GM18868 (cell line): Measurements from ENCODE around the gene KIDINS220.

Experiments
- ATAC-seq: cut with Tn5 transposase; IDR thresholded peaks from one replicate; pipeline ENCODE4 v1.9.1; 2021; ENCODE audit warnings: mild to moderate bottlenecking, moderate library complexity; ENCODE audit not compliant: unreplicated experiment

Gene KIDINS220

DNA sequence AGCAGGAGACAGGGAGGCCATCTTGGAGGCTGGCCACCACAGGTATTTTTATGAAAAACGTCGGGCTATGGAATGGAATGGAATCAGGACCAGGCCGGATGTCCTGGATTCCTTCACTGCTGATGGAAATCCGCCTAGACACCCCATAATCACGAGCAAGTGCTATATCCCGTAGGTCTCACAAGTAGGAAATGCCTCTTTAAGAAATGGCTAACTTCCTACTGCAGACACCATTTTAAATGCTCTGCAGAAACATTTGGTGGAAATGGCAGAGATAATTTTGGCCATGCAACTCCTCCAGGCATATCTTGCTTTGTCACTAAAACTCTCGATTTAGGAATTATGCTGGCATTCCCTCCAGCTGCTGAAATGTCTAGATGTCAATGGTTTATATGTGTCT is 137.6 kb downstream of the KIDINS220 start:
- no peak for ATAC-seq

DNA sequence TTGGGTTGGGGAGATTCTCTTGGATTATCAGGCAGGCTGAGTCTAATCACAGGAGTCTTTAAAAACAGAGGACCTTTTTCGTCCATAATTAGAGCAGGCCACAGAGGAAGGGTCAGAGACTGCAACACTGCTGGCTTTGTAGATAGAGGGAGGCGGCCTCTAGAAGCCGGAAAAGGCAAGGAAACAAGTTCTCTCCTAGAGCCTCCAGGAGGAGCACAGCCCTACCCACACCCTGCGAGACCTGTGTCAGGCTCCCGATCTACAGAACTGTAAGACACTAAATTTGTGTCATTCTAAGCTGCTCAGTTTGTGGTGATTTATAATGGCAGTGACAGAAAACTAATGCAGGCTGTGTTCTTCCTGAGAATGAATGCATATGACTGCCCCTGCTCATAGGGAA is 140.2 kb downstream of the KIDINS220 start:
- no peak for ATAC-seq

DNA sequence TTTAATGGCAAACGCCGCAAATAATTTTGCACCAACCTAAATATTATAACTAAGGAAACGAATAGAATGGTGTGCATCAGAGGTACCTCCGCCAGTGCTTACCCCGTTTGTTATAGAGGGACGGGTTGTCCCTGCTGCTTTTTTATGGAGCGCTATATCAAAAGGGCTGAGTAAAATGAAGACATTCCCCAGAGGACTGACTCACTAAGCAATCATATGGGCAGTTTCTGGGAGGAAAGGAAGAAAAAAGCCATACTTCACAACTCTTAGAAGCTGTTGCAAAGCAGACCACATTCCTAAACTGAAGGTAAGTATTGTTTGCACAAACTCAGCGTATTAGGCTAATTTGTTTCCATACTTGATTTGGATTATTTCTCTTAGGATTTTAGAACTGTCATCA is 142.7 kb downstream of the KIDINS220 start:
- ATAC-seq = no peak

DNA sequence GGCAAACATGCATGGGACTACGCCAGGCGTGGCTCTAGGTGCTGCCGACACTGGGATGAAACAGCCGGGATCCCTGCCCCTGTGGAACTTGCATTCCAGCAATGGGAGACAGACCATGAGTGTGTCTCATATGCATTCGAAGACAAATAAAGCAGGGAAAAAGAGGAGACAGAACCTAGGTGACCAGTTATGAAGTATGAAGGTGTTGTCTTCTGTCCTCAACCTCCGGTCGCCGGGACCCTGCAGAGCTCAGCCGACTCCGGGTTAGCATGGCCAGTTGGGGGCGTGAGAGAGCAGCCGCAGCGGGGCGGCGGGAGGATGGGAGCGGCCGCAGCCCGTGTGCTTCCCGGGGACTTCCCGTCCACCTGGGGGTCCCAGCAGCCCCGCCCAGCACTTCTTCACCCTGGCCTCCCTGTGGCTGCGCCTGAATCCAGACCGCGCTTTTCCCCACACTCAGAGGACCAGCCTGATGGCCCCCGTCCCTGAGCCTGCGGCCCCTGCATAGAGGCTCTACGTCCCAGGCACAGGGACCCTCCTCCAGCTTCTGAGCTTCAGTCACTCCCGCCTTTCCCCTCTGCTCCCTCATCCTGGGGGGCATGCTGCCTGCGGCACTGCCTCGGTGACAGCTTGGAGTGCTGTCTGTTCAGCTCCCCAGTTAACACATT is 144.1 kb downstream of the KIDINS220 start:
- peak; percentile 50 for ATAC-seq

DNA sequence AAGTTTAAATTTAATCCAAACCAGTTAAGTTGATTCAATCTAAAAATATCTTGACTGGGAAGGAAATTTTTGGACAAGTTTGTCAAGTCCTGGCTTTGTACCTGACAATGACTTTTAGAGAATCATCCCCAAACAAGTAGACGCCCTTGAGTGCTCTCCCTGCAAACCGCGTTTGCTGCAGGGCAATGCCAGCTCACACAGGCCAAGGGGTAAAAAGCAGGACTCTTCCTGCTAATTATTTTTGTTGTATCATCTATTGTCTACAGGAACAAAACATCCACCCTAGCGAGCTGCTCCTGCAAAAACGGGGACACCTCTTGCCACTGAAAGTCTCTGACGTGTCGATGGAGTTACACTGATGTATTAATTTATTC is 144.6 kb downstream of the KIDINS220 start:
- ATAC-seq = no peak

DNA sequence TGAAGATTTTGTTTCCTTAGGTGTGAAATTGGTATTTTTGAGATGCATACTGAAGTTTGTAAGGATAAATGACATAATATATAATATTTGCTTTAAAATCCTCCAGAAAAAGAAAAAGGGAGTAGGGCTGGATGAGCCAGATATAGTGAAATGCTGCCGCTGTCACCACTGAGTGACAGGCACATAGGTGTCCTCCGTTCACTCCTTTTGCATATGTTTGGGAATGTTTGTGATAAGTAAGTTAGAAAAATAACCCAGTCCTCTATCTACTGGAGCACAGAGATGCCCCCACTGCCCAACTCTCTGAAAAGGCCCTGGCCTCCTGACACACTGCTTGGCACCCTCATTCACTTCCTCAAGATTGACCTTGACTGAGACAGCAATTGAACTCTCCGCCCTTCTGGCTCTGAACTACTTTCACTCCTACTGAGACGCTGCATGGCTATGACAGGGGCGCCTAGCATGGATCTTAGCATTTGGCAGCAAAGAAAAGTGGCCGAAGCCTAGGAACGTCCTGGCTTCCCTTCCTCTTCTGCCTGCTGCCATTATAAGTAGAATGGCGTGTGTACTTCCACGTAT is 145.5 kb downstream of the KIDINS220 start:
- ATAC-seq = no peak

DNA sequence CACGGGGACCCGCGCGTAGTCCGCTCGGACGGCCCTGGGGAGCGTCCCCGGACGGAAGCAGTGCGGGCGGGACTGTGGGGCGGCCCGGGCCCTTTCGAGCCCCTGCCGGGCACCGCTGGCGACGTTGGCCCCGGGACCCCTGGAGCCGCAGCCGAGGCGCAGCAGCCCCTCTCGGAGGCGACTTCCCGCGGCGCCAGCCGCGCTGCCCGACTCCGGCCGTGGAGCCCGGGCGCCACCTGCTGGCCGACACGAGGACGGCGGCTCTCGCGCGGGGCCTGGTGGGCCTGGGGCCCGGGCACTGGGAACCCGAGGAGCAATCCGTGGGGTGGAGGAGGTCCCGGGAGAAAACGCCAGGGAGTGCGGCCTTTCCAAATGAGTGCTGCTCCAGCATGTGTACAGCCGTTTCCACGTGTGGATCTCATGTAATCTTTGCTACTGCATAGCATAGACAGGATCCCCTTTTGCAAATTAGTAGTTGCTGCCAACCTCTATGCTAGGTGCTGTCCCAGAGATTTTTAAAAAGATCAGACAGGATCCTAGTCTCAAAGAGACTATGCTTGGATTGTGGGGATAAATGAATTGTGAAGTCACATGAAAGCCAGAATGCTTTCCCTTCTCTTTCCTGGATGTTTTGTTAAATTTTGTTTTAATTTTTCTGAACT is 151.6 kb downstream of the KIDINS220 start:
- ATAC-seq = peak; percentile 32

DNA sequence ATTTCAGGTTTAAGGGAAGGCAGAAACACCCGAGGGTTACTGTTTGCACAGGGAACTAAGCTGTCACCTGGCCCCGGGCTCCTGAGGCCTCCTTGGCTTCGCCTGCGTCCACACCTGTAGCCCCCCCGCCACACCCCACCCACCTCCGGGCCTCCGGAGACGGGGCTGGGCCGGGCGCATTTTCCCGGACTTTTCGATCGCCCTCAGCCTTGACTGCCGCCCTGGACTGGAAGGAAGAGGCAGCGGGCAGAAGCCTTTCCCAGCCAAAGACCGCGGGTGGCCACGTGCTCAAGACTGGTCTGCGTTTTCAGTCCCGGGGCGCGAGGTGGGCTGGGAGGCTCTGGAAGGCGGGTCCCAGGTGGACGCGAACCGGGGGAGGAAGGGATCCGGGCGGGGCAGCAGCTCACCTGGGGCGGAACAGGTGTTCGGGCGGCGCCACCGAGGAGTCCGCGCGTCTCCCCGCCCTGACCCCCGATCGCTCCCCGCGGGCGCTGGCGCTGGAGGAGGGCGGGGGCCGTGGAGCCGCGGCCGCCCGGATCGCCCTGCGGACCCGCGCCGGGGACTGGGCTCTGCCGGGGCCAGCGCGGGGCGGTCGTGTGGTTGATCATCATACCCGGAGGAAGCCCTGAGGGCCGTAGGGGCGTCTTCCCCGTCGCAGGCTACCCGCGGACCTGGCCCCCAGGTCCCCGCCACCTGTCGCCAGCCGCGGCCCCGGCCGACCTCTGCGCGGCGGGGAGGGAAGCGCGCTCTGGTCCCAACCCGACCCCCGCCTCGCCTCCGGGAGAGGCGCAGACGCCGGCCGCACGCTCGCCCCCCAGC is 152.3 kb downstream of the KIDINS220 start:
- ATAC-seq = peak; percentile 0

DNA sequence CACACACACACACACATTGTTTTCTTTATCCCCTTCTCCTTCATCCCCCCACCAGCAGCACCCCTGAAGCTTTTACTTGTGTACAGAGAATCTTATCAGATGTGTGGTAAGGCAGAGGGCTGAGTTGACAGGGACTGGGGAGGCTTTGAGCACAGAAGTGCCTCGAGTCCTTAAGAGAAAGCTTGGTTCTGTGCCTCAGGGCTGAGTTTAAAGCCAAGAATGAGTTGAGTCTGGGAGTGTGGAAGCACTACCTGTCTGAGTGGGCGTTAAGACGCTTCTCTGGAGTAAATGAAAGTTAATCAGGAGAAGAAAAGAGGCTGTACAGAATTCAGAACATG is 152.9 kb downstream of the KIDINS220 start:
- ATAC-seq = no peak

DNA sequence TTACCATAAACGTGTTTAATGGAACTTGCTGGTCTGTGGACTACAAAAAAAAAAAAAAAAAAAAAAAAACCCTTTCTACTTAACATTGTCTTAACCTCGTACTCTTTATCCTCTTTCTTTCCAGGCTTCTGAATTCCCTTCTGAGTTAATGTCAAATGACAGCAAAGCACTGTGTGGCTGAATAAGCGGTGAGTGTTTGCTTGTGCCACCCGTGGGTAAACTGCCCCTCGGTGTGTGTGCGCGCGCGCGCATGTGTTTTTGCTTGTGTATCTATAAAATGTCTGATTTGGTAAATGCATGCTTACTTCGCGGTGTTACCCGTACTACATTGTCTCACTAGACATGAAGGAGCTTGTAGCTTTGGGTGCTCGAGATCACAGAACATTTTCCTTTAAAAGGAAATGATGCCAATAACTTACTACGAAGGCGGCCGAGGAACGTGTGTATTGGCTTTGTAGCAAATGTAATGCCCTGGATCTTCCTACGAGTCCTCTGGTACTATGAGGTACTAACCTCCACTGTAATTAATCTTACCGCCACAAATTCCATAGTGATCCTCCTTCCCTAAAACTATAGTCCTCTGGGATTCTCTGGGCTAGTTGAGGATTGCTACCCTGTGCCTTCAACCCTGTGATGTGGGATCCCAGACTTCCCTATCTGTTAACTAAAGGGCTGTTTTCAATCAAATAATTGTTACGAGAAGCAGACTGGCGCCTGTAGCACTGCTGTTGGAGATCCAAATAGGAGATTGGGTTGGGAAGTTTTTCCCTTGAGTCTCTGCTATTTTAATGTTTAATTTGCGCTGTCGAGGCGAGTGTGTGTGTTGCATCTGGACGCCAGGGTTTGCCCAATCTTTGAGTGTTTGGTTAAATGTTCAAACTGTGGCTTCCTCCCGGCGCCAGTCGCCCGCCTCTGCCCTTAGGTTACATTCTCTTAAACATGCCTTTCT is 154.4 kb downstream of the KIDINS220 start:
- ATAC-seq = no peak

DNA sequence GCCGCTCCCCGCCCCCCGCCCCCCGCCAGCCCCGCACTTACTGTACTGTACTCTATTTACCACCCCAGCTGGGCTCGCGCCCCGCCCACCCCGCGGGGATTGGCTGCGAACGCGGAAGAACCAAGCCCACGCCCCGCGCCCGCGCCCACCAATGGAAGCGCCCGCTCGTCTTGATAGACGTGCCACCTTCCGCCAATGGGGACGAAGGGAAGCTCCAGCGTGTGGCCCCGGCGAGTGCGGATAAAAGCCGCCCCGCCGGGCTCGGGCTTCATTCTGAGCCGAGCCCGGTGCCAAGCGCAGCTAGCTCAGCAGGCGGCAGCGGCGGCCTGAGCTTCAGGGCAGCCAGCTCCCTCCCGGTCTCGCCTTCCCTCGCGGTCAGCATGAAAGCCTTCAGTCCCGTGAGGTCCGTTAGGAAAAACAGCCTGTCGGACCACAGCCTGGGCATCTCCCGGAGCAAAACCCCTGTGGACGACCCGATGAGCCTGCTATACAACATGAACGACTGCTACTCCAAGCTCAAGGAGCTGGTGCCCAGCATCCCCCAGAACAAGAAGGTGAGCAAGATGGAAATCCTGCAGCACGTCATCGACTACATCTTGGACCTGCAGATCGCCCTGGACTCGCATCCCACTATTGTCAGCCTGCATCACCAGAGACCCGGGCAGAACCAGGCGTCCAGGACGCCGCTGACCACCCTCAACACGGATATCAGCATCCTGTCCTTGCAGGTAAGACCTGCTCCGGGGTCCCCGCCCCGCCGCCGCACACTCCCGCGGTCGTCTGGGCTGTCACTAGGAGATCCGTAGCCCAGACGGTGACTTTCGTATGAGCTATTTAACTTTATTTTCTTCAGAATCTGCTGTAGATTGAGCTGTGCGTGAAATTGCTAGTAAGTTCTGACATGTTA is 155.4 kb downstream of the KIDINS220 start, which contains the start of gene ID2:
Gene ID2, plus strand, starts transcription at position 271 of the 907 bp plus-strand sequence. Its CDS starts 110 bp downstream, at position 381.
- ATAC-seq = peak; percentile 80

DNA sequence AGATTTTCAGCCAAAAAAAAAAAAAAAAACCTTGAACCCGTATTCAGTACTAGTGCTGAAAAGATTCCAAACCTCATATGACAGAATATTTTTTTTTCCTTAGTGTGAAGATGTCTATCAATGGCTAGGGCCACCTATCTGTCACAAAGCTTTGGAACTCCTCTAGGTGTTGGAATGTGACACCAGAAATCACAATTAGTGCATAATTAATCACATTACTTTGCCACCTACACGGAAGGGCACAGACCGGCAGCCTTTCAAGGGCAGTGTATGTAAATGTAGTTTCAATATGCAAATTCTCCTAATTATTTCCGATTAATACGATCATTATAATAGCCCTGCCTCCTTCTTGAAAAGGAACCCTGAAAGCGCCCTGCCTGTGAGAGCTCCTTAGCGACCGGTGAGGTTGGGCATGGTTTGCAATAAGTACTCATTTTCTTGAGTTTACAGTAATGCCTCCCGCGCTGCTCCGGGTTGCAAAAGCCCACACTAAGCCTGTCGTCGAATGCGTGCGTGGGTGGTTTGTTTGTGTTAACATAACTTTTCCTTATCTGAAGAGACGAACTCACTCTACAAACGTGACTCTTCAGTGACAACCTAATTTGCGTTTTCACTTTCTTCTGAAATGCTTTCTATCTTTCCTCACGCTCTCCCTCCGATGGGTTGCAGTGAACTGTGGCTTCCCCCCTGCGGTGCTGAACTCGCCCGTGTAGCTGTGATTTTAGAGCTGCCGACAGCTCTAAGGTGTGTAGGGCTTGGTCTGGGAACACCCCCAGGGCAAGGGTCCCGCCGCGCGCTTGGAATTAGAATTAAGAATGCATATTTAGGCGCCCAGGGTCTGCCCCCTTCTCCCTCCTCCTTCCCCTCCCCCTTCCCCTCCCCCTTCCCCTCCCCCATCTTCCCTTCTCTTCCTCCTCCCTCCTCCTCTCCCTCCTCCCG is 156.3 kb downstream of the KIDINS220 start:
- ATAC-seq = no peak

DNA sequence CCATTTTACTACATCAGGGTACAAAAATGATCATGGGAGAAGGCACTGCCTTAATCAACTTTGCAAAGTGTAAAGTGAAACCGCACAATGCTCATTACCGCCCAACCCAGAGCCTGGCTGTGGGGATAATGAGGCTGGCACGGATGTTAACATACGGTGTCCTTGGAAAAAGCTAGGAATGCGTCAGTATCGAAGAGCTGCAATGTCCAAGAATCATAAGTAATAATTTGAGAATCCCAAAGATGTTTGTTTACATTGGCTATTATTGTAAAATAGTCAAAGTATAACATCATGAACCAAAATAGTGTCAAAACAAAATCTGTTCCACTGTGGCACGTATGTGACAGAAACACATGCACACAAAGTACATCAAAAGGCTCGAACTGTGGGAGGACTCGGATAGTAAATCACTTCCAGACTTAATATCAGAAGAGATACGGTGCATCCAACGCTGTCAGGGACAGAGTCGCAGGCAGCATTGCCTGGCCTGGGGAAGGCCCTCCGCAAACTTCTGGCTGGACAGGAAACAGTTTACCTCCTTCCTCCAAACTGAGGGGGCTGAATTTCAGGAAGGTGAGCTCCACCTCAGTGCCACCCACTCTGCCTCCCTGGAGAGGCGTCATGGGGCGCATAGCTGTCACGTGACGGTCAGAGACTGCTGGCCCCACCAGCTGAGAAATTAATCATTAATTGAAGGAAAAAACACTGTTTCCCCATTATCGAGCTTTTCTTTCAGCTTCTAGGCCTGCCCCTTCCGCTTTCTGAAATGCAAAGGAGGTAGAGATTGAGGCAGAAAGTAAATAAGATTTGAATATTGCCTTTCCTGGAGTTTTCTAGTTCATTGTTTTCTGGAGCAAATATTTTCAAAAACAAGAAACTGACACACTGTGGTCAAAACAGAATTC is 157.3 kb downstream of the KIDINS220 start:
- no peak for ATAC-seq

DNA sequence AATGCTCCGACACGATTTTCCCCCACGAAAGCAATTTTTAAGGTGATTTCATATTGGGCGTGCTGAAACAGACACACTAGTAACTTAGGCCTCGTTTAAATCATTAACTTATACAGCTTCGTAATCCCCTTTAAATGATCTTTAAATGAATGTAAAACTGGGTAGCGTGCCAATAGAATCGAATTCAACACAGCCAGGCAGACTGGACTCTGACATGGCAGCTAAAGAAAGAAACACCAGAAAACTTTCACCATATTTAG is 157.9 kb downstream of the KIDINS220 start:
- ATAC-seq = no peak
